Loucy (cell line): ENCODE results near the gene PPP2R5C.

Source experiments
- EZH2phosphoT487 ChIP-seq: fragments of 200-600 bp; IDR thresholded peaks from 2 replicates; pipeline ENCODE4 v1.6.1; 2018; ENCODE audit warnings: antibody characterized with exemption, mild to moderate bottlenecking, moderate library complexity, borderline replicate concordance
- TF ChIP-seq, protein P1 (sequence below): fragments of 200-600 bp; sonication (generic); conservative IDR thresholded peaks from 2 replicates; pipeline ENCODE4 v1.5.1; 2014; ENCODE audit warnings: mild to moderate bottlenecking, antibody characterized with exemption, low read length

DNA sequence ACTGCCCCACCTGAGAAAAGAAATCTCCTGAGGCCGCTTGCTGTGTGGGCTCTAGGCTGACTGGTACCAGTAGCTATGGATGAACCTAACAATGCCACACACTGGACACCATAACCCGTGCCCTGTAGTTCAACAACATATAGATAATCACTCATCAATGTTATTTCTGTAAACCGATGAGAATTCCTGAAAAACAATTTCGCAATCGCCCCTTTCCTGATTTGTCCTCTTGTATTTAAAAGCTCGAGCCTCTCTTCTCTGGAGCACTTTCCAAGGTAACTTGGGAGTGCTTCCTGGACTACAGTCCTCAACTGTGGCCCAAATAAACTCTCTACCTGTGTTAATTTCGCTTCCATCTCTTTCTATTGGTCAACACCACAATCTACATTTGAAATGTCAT, 26.1 kb upstream of the PPP2R5C start:
- TF ChIP-seq, protein P1, sequence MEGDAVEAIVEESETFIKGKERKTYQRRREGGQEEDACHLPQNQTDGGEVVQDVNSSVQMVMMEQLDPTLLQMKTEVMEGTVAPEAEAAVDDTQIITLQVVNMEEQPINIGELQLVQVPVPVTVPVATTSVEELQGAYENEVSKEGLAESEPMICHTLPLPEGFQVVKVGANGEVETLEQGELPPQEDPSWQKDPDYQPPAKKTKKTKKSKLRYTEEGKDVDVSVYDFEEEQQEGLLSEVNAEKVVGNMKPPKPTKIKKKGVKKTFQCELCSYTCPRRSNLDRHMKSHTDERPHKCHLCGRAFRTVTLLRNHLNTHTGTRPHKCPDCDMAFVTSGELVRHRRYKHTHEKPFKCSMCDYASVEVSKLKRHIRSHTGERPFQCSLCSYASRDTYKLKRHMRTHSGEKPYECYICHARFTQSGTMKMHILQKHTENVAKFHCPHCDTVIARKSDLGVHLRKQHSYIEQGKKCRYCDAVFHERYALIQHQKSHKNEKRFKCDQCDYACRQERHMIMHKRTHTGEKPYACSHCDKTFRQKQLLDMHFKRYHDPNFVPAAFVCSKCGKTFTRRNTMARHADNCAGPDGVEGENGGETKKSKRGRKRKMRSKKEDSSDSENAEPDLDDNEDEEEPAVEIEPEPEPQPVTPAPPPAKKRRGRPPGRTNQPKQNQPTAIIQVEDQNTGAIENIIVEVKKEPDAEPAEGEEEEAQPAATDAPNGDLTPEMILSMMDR: no peak
- no peak for TF ChIP-seq EZH2phosphoT487
